ENCODE results near the gene MVP. TPM values are rescaled to one million over a fixed set of nuclear protein-coding genes. Genes with fewer than 3 reads are reported as not detected.
"Not testable (repeated sequence)": the region's sequence is repeated elsewhere in the genome, so short reads cannot be mapped to it uniquely, and the experiment has no call there.

Gene MVP
- total RNA-seq, 1 experiment from 2014 or later: 164 TPM

GRCh38 chr16:29830774-29831173 lies 10.5 kb downstream of the MVP start:
- peaks cover 13% of the 10 kb centered on the region for H3K4me1 Mint-ChIP-seq (ENCODE audit: low read depth, unreplicated experiment)
- H3K9me3 Mint-ChIP-seq (ENCODE audit: low read depth, unreplicated experiment): no peaks in the 10 kb centered on the region
- TF ChIP-seq CTCF (IDR thresholded peaks at IDR 0.05; ENCODE audit: unreplicated experiment): no peak
- DNase-seq: no peak
- no peaks in the 10 kb centered on the region for H3K27me3 Mint-ChIP-seq (ENCODE audit: unreplicated experiment)
- H3K4me3 Mint-ChIP-seq (ENCODE audit: low read depth, unreplicated experiment): no peak overlapping the region
- CTCF ChIA-PET: no interaction called here
- no peak overlapping the region for H3K27ac Mint-ChIP-seq (ENCODE audit: unreplicated experiment)
- no TSS peak for BruUV-seq (replicated peaks)
- peaks cover 55% of the 10 kb centered on the region for H3K36me3 Mint-ChIP-seq (ENCODE audit: insufficient read depth, unreplicated experiment)
- intact Hi-C loops (cut with micrococcal nuclease; ENCODE audit: unreplicated experiment): no loop called here

- no TSS peak for BruUV-seq (replicated peaks)
- CTCF ChIA-PET: no interaction called here
Observed at GRCh38 chr16:29831490-29831889, 11.2 kb downstream of the MVP start.

GRCh38 chr16:29833219-29833618 lies 13.0 kb downstream of the MVP start:
- DNase-seq; BruUV-seq (replicated peaks); CTCF ChIA-PET; H3K9me3 Mint-ChIP-seq (ENCODE audit: low read depth, unreplicated experiment); H3K27me3 Mint-ChIP-seq (ENCODE audit: unreplicated experiment); intact Hi-C loops (cut with micrococcal nuclease; ENCODE audit: unreplicated experiment); H3K27ac Mint-ChIP-seq (ENCODE audit: unreplicated experiment); H3K4me1 Mint-ChIP-seq (ENCODE audit: low read depth, unreplicated experiment); H3K4me3 Mint-ChIP-seq (ENCODE audit: low read depth, unreplicated experiment): not testable (repeated sequence)
- H3K36me3 Mint-ChIP-seq (ENCODE audit: insufficient read depth, unreplicated experiment): peaks cover 60% of the 10 kb centered on the region

More at GRCh38 chr16:29831490-29831889, 11.2 kb downstream of the MVP start:
- H3K4me1 Mint-ChIP-seq (ENCODE audit: low read depth, unreplicated experiment): peaks cover 8% of the 10 kb centered on the region
- intact Hi-C loops (cut with micrococcal nuclease; ENCODE audit: unreplicated experiment): no loop called here
- H3K4me3 Mint-ChIP-seq (ENCODE audit: low read depth, unreplicated experiment): no peak overlapping the region
- no peak for TF ChIP-seq CTCF (IDR thresholded peaks at IDR 0.05; ENCODE audit: unreplicated experiment)
- no peak overlapping the region for H3K27ac Mint-ChIP-seq (ENCODE audit: unreplicated experiment)
- no peaks in the 10 kb centered on the region for H3K9me3 Mint-ChIP-seq (ENCODE audit: low read depth, unreplicated experiment)
- DNase-seq: no peak
- no peaks in the 10 kb centered on the region for H3K27me3 Mint-ChIP-seq (ENCODE audit: unreplicated experiment)
- peaks cover 55% of the 10 kb centered on the region for H3K36me3 Mint-ChIP-seq (ENCODE audit: insufficient read depth, unreplicated experiment)

GRCh38 chr16:29834079-29834478 lies 13.8 kb downstream of the MVP start:
- Mint-ChIP-seq H3K27me3 (ENCODE audit: unreplicated experiment) (no peaks in the 10 kb centered on the region), H3K4me1 (ENCODE audit: low read depth, unreplicated experiment) (no peaks in the 10 kb centered on the region), H3K36me3 (ENCODE audit: insufficient read depth, unreplicated experiment) (peaks cover 67% of the 10 kb centered on the region), H3K27ac (ENCODE audit: unreplicated experiment) (no peak overlapping the region), H3K4me3 (ENCODE audit: low read depth, unreplicated experiment) (no peak overlapping the region), H3K9me3 (ENCODE audit: low read depth, unreplicated experiment) (no peaks in the 10 kb centered on the region)
- CTCF ChIA-PET: interaction anchor here (0.6 to 1.2 kb wide), 2 partner anchors 14 to 214 kb away, joined by 3 to 4 read pairs; no protein-coding TSS in a partner anchor
- BruUV-seq (replicated peaks): no TSS peak
- intact Hi-C loops (cut with micrococcal nuclease; ENCODE audit: unreplicated experiment): no loop called here
- DNase-seq: no peak
- no peak for TF ChIP-seq CTCF (IDR thresholded peaks at IDR 0.05; ENCODE audit: unreplicated experiment)

- no peak for TF ChIP-seq CTCF (IDR thresholded peaks at IDR 0.05; ENCODE audit: unreplicated experiment)
- no TSS peak for BruUV-seq (replicated peaks)
- no peaks in the 10 kb centered on the region for H3K4me1 Mint-ChIP-seq (ENCODE audit: low read depth, unreplicated experiment)
Observed at GRCh38 chr16:29835926-29836325, 15.7 kb downstream of the MVP start.

More at GRCh38 chr16:29835926-29836325, 15.7 kb downstream of the MVP start:
- no peak overlapping the region for H3K4me3 Mint-ChIP-seq (ENCODE audit: low read depth, unreplicated experiment)
- CTCF ChIA-PET: interaction anchor here (0.7 to 1.1 kb wide), 3 partner anchors 9 to 109 kb away, joined by 3 to 4 read pairs (median 3); no protein-coding TSS in a partner anchor
- H3K9me3 Mint-ChIP-seq (ENCODE audit: low read depth, unreplicated experiment): no peaks in the 10 kb centered on the region
- H3K27ac Mint-ChIP-seq (ENCODE audit: unreplicated experiment): no peak overlapping the region
- no peaks in the 10 kb centered on the region for H3K27me3 Mint-ChIP-seq (ENCODE audit: unreplicated experiment)
- DNase-seq: no peak
- intact Hi-C loops (cut with micrococcal nuclease; ENCODE audit: unreplicated experiment): no loop called here
- peaks cover 80% of the 10 kb centered on the region for H3K36me3 Mint-ChIP-seq (ENCODE audit: insufficient read depth, unreplicated experiment)
